ENCODE measurements around the gene MAPRE2.
"Not testable (repeated sequence)": the region's sequence is repeated elsewhere in the genome, so short reads cannot be mapped to it uniquely, and the experiment has no call there.

Gene MAPRE2

GRCh38 chr18:35091841-35092240 is 50.6 kb downstream of the MAPRE2 start:
- no peak for DNase-seq (ENCODE audit: low read depth in 2 of 2)

DNA sequence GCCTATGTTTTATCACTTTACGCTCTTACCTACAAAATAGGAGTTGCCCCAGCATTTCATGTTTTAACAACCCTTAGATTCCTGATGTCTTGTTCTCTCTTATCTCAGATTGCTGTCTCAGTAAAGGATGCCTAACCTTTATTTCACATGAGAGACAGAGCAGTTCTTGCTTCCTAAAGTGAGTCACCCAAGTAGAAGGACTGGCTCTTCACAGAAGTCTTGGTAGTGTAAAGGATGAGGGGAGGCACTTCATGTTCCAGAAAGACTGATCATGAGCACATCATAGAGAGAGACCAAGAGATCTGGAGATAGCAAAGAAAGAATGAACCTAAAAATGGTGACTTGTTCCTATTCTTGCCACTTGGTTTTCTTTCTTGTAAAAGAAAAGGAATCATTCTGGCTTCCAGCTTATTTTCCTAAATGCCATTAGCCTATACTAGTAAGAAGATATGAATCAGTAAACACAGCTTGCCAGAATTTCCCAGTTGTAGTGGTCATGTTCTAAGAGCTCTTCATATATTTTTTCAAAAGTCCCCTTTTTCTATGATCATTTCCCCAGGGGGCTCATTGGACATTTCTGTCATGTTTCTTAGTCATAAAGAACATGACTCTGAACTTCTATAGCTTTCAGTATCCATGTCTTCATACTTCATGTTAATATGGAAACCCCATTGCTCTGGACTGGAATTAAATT is 54.9 kb downstream of the MAPRE2 start:
- DNase-seq (ENCODE audit: low read depth in 2 of 2): no peak

DNA sequence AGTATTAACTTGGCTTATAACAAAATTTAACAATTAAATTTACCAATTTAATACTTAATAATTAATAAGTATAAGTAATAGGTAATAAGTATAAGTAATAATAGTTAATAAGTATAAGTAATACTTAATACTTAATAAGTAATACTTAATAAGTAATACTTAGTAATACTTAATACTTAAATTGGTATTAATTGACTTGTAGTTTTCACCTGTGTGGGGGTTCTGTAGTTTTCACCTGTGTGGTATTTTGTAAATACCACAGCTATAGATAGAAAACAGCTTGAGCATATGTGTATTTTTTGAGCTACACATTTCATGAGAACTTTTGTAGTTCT is 55.4 kb downstream of the MAPRE2 start:
- DNase-seq (ENCODE audit: low read depth in 2 of 2): no peak

- DNase-seq (ENCODE audit: low read depth in 2 of 2): no peak
Observed at GRCh38 chr18:35097195-35097594, 56.0 kb downstream of the MAPRE2 start.

- DNase-seq (ENCODE audit: low read depth in 2 of 2): no peak
Observed at GRCh38 chr18:35097763-35098162, 56.5 kb downstream of the MAPRE2 start.

- no peak for DNase-seq (ENCODE audit: low read depth in 2 of 2)
Observed at GRCh38 chr18:35099911-35100310, 58.7 kb downstream of the MAPRE2 start.

DNA sequence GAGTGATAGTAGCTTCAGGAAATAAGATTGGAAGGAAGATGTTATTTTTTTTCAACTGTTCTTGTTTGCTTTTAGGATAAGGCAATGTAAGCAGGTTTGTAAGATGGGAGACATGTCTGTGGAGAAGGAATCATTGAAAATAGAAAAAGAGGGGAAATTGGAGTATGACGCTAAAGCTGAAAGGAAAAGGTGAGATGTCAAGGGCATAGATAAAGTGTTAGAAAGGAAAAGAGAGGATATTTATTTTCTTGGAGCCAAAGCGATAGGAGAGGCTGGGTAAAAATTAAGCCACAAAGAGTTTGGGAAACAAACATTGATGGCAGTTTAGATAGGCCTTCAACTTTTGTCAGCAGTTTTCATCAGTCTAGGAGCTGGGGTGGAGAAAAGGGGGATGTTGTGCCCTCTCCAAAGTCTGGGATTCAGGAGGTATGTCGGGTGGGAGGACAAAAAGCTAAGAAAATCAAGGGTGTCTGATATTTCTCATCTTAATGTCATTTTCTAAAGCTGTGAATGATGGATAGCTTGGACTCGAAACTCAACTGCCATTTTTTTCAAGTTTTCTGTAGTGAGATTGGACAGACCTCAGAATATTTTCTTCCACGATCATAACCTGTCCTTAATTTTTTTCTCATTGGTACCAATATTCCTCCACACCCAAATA is 63.3 kb downstream of the MAPRE2 start:
- DNase-seq (ENCODE audit: low read depth in 2 of 2): no peak

DNA sequence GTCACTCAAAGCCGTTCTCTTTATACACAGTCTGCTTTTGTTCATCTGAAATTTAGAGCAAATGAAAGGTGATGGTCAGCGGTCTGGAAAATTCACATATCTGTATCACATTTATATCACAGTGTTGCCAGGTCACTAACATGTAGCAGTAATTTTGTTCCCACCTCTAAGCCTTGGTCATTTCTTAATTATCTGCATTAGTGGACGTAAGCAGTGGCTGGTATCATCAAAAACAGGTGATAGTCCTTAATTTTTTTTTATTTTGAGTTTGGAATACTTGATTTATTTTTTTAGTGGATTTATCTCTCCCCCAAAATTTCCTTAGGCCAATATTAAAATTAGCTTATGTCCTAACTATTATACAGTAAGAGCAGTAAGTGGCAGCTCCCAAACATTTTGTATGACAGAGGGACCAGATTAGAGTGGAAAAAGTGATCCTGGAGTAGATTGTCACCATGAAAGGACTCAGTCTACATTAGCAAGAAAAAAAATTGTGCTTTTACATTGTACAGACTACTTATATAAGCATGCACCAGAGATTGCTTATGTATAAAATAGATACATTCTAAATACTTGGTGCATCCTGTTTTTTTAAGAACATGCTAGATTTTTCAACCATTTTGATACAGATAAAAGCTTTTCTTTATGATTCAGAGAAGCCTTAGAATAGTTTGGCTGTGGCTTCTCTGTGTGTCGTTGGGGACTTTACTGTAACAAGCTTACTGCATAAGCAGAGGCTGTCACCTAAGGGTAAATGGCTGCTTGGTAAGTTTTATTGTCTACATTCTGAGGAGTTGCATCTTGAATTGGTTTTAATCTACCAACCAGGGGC is 65.0 kb downstream of the MAPRE2 start:
- no peak for DNase-seq (ENCODE audit: low read depth in 2 of 2)

GRCh38 chr18:35106845-35107148 is 65.6 kb downstream of the MAPRE2 start:
- DNase-seq (ENCODE audit: low read depth in 2 of 2): no peak

- DNase-seq (ENCODE audit: low read depth in 2 of 2): no peak
Observed at GRCh38 chr18:35107216-35107615, 66.0 kb downstream of the MAPRE2 start.

- DNase-seq (ENCODE audit: low read depth in 2 of 2): not testable (repeated sequence)
Observed at GRCh38 chr18:35108088-35108487, 66.9 kb downstream of the MAPRE2 start.

GRCh38 chr18:35110059-35110458 is 68.8 kb downstream of the MAPRE2 start:
- no peak for DNase-seq (ENCODE audit: low read depth in 2 of 2)

DNA sequence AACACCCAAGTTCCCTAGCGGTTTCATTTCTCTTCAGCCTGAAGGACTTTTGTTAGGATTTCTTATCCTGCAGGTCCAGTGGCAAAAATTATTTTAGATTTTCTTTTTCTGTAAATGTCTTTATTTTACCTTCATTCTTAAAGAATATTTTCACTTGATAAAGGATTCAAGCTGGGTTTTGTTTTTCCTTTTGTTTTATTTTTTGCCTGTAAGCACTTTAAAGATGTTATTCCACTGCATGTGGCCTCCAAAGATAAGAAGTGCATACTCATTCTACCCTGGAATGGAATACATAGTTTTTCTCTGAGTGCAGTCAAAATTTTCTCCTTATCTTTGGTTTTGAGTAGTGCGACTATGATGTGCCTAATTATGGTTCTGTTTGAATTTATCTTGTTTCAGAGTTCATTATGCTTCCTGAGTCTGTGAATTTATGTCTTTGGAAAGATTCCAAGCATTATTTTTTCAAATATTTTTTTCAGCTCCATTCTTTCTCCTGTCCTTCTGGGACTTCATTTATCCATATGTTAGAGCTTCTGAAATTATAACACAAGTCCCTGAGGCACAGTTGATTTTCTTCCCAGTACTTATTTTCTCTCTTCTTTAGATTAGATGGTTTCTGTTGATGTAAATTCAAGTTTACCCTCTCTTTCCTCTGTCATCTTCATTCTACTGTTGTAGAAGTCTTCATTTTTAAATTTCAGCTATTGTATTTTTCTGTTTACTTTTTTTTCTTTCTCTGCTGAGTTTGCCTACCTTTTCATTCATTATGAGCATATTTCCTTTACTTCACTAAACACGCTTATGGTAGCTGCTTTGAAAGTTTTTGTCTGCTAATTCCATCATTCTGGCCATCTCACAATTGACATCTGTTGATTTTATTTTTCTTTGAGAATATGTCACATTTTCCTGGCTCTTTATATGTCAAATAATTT is 69.6 kb downstream of the MAPRE2 start:
- no peak for DNase-seq (ENCODE audit: low read depth in 2 of 2)

DNA sequence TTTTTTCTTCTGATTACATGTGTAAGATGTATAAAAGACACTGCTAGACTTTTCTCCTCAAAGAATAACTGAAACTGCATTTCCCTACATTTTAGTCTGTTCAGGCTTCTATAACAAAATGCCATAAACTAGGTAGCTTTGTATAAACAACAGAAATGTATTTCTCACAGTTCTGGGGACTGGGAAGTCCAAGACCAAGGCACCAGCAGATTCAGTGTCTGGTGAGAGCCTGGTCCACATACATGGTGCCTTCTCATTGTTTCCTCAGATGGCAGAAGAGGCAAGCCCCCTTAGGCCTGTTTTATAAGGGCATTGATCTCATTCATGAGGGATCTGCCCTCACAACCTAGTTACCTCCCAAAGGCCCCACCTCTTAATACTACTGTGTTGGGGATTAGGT is 71.5 kb downstream of the MAPRE2 start:
- no peak for DNase-seq (ENCODE audit: low read depth in 2 of 2)

DNA sequence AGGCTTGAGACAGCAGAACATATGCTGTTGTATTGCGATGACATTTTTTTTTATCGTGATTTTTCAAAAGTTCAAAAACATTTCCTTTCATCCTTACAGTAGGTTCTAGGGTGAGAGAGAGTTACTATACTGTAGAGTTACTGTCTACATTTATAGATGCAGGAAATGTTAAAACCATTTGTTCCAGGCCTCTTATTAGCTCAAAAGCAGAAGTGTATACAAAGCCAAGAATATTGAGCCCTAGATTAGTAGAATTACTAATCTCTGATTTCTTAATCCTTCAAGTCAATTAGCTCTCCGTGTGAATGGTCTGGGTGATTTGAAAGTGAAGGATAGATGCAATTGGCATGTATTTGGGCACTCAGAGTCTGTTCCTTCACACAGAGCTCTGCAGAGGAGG is 73.1 kb downstream of the MAPRE2 start:
- no peak for DNase-seq (ENCODE audit: low read depth in 2 of 2)

DNA sequence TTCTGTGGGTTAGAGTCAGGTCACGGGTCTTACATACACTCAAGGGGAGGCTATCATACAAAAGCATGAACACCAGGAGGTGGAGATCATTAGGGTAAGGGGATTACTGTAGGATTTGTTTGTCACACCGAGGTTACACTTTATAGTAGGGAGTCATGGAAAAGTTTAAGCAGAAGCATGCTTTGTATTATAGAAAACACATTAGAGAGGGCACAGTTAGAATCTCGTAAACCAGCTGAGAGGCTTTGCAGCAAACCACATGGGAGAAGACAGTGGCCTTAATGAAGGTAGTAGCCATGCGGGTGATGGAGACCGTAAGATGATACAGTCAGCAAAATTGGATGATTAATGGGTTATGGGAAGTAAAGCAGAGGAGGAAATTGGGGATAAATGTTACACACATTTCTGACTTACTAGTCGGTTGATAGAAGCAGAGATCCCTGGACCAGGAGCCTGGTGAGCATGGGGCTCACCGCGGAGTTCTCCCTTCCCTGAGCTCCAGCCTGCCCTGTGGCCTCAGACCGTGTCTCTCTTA is 75.6 kb downstream of the MAPRE2 start:
- no peak for DNase-seq (ENCODE audit: low read depth in 2 of 2)

DNA sequence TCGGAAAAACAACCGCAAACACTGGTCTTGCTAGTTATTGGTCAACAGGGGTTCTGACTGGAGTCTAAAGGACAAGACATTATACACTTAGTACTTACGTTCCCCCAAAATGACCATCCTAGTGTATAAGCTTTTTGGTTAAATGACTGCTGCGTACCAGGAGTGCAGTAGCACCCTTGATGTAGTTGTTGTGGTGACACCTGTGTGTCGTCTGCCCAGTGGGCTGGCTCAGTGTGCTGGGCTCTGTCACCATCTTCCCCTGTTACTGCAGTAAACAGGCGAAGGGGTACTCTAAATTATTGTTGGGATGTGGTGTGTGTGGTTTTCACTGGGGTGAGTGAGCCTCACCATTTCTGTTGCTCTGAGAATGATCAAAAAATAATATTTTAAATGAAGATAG is 76.2 kb downstream of the MAPRE2 start:
- DNase-seq (ENCODE audit: low read depth in 2 of 2): no peak

GRCh38 chr18:35117951-35118411 is 76.8 kb downstream of the MAPRE2 start:
- no peak for DNase-seq (ENCODE audit: low read depth in 2 of 2)

DNA sequence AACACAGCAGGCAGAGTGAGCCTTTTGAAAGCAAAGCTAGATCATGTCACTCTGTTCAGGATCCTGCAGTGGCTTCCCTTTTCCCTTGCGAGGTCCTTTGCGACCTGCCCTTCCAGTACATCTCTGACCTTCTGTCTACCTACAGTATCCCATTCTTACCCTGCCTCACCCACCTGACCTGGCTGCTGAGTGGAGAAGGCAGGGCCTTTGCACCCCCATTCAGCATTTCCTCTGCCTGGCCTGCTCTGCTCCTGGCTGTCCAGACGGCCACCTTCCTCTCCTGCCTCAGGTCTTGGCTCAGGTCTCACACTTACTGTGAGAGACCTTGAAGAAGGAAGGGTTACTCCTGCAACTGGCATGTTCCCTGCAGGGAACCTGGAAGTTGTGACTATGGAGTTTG is 77.4 kb downstream of the MAPRE2 start:
- no peak for DNase-seq (ENCODE audit: low read depth in 2 of 2)

DNA sequence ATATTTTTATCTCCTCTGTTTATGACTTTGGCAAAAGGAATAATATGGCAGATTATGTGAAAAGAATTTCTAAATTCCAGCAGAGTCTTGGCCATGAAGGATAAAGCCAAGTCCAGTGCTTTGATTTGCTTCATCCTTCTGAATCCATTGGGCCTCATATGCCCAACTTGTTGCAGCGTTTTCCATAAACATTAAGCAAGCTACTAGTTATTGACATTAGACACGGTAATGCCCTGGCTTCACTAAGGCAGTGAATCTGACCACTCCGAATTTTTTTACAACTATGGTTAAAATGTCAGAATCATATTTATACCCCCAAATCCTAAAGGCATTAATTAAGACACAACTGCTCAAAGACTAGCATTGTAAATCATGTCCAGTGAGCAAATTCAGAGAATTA is 79.8 kb downstream of the MAPRE2 start:
- DNase-seq (ENCODE audit: low read depth in 2 of 2): no peak

DNA sequence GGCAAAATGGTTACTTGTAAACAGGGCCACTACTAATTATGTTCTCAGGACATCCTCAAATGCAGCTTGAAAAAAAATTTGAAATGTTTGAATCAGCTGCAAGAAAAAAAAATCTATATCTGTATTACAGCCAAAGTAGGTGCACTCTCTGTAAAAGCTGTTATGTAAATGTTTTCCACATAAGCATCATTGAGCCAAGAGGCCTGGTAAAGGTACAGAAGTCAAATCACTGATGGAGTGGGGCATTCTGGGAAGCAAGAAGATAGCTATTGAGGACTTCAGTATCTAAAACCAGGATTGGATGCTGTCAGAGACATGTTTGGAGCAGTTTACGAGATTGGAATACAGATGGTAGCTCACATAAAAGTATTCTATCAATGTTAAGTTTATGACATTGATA is 80.3 kb downstream of the MAPRE2 start:
- no peak for DNase-seq (ENCODE audit: low read depth in 2 of 2)

All from fibroblast of skin of left biceps (primary cell).